GM18505 (cell line): ENCODE measurements around the gene SNX7.

Experiments
- ATAC-seq: cut with Tn5 transposase; IDR thresholded peaks from one replicate; pipeline ENCODE4 v1.9.1; 2021; ENCODE audit not compliant: unreplicated experiment
- POLR2A ChIP-seq: IDR thresholded peaks from 4 replicates; pipeline ENCODE4 v1.6.1; 2011; ENCODE audit warnings: borderline replicate concordance; ENCODE audit not compliant: insufficient read depth, insufficient read length; ENCODE audit errors: extremely low read depth

Gene SNX7

DNA sequence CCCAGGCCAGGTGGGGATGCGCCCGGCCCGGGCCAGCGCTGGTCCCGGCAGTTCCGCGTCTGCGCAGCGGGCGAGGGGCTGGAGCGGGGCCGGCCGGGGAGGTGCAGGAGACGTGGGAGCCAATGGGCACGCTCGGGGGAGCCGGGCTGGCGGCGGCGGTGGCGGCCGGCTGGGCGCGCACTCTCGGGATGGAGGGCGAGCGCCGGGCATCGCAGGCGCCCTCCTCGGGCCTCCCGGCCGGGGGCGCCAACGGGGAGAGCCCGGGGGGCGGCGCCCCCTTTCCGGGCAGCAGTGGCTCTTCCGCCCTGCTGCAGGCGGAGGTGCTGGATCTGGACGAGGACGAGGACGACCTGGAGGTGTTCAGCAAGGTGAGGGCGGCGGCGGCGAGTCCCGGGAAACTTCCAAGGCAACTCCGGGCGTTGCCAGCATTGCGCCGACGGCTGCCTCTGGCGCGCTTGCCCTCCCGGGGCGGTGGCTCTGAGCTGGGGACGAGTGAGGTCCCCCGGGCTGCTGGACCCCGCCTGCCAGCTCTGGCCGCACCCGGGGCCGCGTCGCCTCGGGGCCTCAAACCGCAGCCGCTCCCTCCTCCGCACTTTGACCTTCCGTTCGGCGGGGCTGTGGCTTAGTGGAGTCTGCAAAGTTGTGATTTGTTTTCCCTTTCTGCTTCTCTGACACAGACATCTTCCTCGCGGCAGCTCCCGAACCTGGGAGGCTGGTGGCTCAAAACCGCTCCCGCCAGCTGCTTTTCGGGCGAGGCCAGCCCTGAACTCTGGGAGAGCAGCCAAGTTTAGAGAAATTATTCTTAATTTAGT lies at the start of gene SNX7:
SNX7 (plus strand) TSS at position 178 of the 812 bp plus-strand sequence; CDS start at position 189, 11 bp downstream.
- TF ChIP-seq POLR2A = no peak
- peak; percentile 59 for ATAC-seq

GRCh38 chr1:98637316-98637715 lies 24.2 kb upstream of the SNX7 start:
- no peak for ATAC-seq
- TF ChIP-seq POLR2A = no peak

- no peak for TF ChIP-seq POLR2A
- ATAC-seq = no peak
Observed at GRCh38 chr1:98638185-98638584, 23.3 kb upstream of the SNX7 start.

DNA sequence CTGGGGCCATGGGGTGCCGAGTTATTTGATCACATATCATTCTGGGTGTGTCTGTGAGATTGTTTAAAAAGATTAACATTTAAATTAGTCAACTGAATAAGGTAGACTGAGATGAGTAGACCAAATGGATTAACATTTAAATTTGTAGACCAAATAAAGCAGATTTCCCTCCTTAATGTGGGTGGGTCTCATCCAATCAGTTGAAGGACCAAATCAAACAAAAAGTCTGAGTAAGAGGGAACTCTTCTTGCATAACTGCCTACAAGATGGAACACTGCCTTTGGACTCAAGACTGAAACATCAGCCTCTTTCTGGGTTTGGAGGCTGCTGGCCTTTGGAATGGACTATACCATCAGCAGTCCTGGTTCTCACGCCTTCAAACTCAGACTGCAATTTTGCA lies 17.0 kb upstream of the SNX7 start:
- no peak for ATAC-seq
- TF ChIP-seq POLR2A = no peak

GRCh38 chr1:98651116-98651632 lies 10.3 kb upstream of the SNX7 start:
- no peak for TF ChIP-seq POLR2A
- ATAC-seq = no peak

DNA sequence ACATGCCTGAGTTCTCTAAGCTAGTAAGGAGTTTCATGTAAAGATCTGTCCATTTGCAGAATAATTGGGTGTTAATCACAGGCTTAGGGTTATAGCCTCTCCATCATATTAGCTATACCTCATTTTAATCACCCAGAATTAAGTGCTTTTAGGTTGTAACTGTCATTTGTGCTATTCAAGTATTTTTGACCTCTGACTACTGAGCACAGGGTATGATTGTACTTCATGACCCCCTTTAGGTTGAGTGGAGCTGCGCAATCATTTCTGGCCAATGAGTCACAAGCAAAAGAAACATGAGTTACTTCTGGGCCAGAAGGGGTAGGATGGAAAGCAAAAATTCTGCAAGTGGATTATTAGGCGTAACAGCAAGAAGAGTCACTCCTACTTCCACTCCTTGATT lies 8.4 kb upstream of the SNX7 start:
- TF ChIP-seq POLR2A = no peak
- ATAC-seq = no peak

- TF ChIP-seq POLR2A = no peak
- ATAC-seq = no peak
Observed at GRCh38 chr1:98659879-98660278, 1.6 kb upstream of the SNX7 start.

DNA sequence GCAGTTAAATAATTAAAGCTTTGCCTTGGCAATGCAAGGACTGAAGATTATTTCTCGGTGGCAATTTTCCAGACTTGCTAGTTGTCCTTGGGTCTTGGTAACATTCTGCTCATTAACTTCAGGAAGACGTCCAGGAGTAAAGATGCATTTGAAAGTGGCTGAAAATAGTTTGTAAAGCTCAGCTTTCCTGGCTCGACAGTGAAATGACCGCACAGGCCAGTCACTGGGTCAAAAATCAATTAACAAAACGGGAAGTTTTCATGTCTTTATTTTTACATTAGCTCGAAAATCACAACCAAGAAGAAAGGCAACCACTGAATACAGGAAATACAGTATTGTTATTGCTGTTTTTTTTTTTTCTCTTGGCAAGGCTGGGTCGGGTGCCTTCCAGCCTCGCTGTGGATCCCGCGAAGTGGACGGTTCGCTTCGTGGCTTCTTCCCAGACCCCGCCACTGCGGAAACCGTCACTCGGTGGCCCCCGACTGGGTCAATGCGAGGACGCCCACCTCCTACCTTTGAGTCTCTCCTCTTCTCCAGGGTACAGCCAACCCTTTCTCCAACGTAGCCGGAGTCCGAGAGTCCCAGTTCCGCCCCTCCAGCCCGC lies 479 bp upstream of the SNX7 start:
- TF ChIP-seq POLR2A = no peak
- ATAC-seq = no peak

- no peak for ATAC-seq
Observed at GRCh38 chr1:98662356-98662670, 792 bp downstream of the SNX7 start.

DNA sequence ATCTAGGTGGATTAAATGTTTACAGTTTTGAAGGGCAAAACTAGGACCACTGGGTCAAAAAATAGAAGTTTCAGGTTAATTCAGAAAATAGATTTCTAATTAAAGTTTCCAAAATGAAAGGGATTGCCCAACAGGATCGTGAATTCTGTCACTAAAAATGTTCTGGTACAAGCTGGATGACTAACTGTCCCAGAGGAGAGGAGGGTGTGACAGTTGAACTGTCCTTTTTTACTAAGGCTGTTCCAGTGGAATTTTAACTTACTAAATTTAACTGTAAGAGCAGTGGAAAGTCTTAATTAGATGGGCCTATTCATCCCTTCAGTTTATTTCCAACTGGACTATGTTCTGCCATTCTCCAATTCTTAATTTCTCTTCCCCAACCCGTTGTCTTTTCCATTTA lies 7.2 kb downstream of the SNX7 start:
- no peak for TF ChIP-seq POLR2A
- no peak for ATAC-seq

More at GRCh38 chr1:98662356-98662670, 792 bp downstream of the SNX7 start:
- no peak for TF ChIP-seq POLR2A

DNA sequence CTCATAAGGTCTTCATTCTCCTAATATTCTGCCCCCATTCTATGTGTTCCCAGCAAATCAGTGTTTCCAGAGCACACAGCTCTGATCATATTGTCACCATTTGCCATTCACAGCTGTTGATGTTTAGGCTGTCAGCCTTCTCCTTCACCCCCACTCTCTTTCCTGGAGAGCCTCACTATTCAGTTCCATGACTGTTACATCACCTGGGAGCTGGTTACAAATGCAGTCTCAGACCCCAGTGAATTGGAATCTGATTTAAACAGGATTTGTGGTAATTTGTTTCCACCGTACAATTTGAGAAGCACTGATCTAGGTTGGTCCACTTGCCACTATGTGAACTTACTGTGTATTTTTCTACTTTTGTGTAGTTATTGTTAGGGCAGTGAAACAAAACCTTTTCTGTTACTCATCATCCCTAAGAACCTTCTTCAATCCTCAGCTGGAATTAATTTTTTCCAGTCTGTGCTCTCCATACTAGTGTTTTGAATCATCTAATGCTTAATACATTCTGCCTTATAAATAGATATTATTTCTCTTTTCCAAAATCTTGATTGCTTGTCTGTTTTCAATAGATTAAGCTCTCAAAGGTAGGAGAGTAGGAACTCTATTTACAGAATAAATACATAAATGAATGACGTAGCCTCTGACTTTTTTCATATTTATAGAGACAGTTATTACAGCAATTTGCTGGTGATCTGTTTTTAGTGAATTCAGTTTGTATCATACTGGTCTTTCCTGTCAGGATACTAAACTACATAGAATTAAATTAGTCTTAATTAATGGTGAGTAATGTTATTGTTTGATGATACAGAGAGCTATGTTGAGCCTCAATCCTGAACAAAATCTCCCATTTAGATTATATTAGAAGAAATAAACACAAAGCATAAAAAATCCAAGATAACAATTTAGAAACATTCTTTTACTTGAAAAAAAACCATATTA lies 8.1 kb downstream of the SNX7 start:
- ATAC-seq = no peak
- no peak for TF ChIP-seq POLR2A

GRCh38 chr1:98672189-98672588 lies 10.7 kb downstream of the SNX7 start:
- no peak for TF ChIP-seq POLR2A
- ATAC-seq = no peak
